ENCODE results near the gene FST. TPM values are rescaled to one million over a fixed set of nuclear protein-coding genes. Genes with fewer than 3 reads are reported as not detected.

FST gene
- total and polyA plus RNA-seq, 2 of the 13 experiments (the other 11 are each of a cell fraction or from before 2014, with no cell fraction given), result 38.6 to 136 TPM

DNA sequence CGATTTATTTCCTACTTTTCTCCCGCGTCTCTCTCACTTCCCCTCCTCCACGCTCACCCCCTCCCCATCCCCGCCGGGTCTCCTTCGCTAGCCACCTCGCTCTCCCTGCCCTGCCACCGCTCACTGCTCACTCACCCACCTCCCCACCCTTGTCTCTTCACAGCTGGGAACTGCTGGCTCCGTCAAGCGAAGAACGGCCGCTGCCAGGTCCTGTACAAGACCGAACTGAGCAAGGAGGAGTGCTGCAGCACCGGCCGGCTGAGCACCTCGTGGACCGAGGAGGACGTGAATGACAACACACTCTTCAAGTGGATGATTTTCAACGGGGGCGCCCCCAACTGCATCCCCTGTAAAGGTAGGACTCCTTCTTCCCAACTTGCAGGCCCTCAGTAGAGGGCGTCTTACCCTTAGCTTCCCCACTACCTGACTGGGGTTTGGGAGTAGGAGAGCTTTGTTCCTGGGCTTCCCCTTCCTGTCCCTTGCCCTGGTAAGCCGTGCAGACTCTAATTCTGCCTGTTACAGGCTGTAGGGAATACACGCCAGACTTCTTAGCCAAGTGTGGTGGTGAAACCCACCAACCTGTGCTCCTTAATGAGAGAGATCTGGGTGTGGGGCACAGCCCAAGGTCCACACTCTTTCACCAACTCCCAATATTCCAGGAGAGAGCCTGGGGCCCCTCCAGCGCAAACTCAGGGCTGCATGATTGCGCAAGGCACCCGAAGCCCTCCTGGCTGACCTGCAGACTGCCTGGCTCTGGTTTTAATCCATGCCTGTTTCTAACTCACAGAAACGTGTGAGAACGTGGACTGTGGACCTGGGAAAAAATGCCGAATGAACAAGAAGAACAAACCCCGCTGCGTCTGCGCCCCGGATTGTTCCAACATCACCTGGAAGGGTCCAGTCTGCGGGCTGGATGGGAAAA lies 2.5 kb downstream of the FST start (continued):
- TF ChIP-seq, protein P1, sequence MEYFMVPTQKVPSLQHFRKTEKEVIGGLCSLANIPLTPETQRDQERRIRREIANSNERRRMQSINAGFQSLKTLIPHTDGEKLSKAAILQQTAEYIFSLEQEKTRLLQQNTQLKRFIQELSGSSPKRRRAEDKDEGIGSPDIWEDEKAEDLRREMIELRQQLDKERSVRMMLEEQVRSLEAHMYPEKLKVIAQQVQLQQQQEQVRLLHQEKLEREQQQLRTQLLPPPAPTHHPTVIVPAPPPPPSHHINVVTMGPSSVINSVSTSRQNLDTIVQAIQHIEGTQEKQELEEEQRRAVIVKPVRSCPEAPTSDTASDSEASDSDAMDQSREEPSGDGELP (IDR thresholded peaks at IDR 0.05; ENCODE audit: borderline replicate concordance, low read depth), result peak; percentile 42; the same call in 1 of the 2 replicates
- TF ChIP-seq, protein P2, sequence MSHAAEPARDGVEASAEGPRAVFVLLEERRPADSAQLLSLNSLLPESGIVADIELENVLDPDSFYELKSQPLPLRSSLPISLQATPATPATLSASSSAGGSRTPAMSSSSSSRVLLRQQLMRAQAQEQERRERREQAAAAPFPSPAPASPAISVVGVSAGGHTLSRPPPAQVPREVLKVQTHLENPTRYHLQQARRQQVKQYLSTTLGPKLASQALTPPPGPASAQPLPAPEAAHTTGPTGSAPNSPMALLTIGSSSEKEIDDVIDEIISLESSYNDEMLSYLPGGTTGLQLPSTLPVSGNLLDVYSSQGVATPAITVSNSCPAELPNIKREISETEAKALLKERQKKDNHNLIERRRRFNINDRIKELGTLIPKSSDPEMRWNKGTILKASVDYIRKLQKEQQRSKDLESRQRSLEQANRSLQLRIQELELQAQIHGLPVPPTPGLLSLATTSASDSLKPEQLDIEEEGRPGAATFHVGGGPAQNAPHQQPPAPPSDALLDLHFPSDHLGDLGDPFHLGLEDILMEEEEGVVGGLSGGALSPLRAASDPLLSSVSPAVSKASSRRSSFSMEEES (CRISPR knock-in tag; IDR thresholded peaks at IDR 0.05), result peak; percentile 27; the same call in 1 of the 2 replicates
- TF ChIP-seq ZNF430 (CRISPR knock-in tag; IDR thresholded peaks at IDR 0.05), result no peak
- peak; percentile 54; the same call in 1 of the 2 replicates for TF ChIP-seq ZBTB20 (CRISPR knock-in tag; IDR thresholded peaks at IDR 0.05; ENCODE audit: borderline replicate concordance, low read depth)
- TF ChIP-seq, protein P3, sequence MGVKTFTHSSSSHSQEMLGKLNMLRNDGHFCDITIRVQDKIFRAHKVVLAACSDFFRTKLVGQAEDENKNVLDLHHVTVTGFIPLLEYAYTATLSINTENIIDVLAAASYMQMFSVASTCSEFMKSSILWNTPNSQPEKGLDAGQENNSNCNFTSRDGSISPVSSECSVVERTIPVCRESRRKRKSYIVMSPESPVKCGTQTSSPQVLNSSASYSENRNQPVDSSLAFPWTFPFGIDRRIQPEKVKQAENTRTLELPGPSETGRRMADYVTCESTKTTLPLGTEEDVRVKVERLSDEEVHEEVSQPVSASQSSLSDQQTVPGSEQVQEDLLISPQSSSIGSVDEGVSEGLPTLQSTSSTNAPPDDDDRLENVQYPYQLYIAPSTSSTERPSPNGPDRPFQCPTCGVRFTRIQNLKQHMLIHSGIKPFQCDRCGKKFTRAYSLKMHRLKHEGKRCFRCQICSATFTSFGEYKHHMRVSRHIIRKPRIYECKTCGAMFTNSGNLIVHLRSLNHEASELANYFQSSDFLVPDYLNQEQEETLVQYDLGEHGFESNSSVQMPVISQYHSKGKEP (CRISPR knock-in tag; IDR thresholded peaks at IDR 0.05), result no peak
- no peak for TF ChIP-seq PCBP2 (optimal IDR thresholded peaks at IDR 0.05; ENCODE audit: low read depth, low read length, poor library complexity, severe bottlenecking)
- TF ChIP-seq CEBPB (IDR thresholded peaks at IDR 0.05; ENCODE audit: borderline replicate concordance, low read depth, low read length), result peak; percentile 99
- TF ChIP-seq, protein P4, sequence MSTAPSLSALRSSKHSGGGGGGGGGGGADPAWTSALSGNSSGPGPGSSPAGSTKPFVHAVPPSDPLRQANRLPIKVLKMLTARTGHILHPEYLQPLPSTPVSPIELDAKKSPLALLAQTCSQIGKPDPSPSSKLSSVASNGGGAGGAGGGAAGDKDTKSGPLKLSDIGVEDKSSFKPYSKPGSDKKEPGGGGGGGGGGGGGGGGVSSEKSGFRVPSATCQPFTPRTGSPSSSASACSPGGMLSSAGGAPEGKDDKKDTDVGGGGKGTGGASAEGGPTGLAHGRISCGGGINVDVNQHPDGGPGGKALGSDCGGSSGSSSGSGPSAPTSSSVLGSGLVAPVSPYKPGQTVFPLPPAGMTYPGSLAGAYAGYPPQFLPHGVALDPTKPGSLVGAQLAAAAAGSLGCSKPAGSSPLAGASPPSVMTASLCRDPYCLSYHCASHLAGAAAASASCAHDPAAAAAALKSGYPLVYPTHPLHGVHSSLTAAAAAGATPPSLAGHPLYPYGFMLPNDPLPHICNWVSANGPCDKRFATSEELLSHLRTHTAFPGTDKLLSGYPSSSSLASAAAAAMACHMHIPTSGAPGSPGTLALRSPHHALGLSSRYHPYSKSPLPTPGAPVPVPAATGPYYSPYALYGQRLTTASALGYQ (CRISPR knock-in tag; IDR thresholded peaks at IDR 0.05), result no peak; the same call in 1 of the 2 replicates
- TF ChIP-seq, protein P5, sequence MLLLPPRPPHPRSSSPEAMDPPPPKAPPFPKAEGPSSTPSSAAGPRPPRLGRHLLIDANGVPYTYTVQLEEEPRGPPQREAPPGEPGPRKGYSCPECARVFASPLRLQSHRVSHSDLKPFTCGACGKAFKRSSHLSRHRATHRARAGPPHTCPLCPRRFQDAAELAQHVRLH (CRISPR knock-in tag; IDR thresholded peaks at IDR 0.05; ENCODE audit: borderline replicate concordance, low read depth), result no peak
- no peak for TF ChIP-seq ZBTB1 (CRISPR knock-in tag; IDR thresholded peaks at IDR 0.05; ENCODE audit: borderline replicate concordance)
- TF ChIP-seq ZNF124 (CRISPR knock-in tag; IDR thresholded peaks at IDR 0.05), result peak; percentile 87; the same call in 1 of the 2 replicates
- TF ChIP-seq SOX5 (CRISPR knock-in tag; IDR thresholded peaks at IDR 0.05; ENCODE audit: borderline replicate concordance), result peak; percentile 33
- TF ChIP-seq YEATS2 (CRISPR knock-in tag; IDR thresholded peaks at IDR 0.05; ENCODE audit: borderline replicate concordance), result peak; percentile 63; the same call in 1 of the 2 replicates
- TF ChIP-seq ZBTB21 (CRISPR knock-in tag; IDR thresholded peaks at IDR 0.05), result no peak; the same call in 1 of the 2 replicates
- no peak for TF ChIP-seq JUNB (CRISPR knock-in tag; IDR thresholded peaks at IDR 0.05; ENCODE audit: borderline replicate concordance)
- TF ChIP-seq MEIS1 (CRISPR knock-in tag; IDR thresholded peaks at IDR 0.05; ENCODE audit: borderline replicate concordance), result no peak; the same call in 1 of the 2 replicates
- TF ChIP-seq MEIS2 (CRISPR knock-in tag; IDR thresholded peaks at IDR 0.05), result peak; percentile 19; the same call in 1 of the 2 replicates
- TF ChIP-seq HDAC2 (CRISPR knock-in tag; IDR thresholded peaks at IDR 0.05), result peak; percentile 86
- TF ChIP-seq ZNF777 (CRISPR knock-in tag; IDR thresholded peaks at IDR 0.05), result no peak; the same call in 1 of the 2 replicates
- 0 out of 2 replicates have a peak, but pooled peaks have one; percentile 46 for TF ChIP-seq ZNF441 (CRISPR knock-in tag; IDR thresholded peaks at IDR 0.05; ENCODE audit: borderline replicate concordance)

All from HepG2 (cell line).